GM21737 (cell line): ENCODE measurements around the gene RBMS3.
A peak's percentile ranks its signal among the peaks of the same experiment; 100 is the strongest.
"Not testable (repeated sequence)": the region's sequence is repeated elsewhere in the genome, so short reads cannot be mapped to it uniquely, and the experiment has no call there.

ENCODE experiments used
- ATAC-seq: cut with Tn5 transposase; IDR thresholded peaks from one replicate; pipeline ENCODE4 v1.9.1; 2021; ENCODE audit warnings: mild to moderate bottlenecking, moderate library complexity; ENCODE audit not compliant: unreplicated experiment

Gene RBMS3

DNA sequence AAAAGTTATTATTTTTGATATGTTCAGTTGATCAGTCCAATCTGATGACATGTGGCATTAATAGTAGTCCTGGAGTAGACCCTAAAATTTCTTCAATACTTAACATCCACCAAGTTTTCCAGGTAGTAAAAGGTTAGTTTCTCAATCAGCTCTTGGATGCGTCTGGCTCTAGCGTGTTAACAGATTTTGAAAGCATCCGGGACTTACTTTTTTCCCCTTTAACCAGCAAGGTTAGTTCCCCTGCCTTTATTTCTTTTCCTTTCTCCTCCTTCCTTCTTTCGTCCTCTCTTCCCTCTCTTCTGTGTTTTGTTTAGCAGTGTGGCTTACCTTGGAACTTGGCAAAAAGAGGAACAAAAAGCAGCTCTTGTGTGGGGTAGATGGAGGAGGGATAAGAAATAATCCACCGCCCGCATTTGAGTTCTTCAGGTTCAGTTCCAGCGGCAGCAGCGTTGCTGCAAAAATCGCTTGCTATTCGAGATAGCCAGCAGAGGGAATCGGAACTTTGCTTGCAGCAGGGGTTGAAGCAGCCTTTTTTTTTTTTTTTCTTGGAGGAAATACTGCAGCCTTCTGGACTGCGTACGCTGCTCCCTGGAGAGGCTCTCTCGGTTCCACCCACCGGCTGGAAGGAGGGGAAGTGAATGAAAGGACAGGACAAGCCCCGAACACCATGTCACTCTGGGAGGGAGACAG lies at the start of gene RBMS3:
RBMS3 (plus strand) TSS at position 668 of the 690 bp plus-strand sequence.
- ATAC-seq: peak; percentile 40

DNA sequence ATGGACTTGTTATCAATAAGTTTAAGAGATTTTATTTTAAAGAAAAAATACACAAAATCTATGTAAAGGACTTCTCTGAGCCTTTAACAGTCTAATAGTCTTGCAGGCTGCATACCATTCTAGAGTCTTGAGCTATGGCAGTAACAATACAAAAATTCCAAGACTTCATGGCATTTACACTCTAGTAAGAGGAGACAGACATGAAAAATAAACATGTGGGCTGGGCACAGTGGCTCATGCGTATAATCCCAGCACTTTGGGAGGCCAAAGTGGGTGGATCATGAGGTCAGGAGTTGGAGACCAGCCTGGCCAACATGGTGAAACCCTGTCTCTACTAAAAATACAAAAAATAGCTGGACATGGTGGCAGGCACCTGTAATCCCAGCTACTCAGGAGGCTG lies 47.7 kb upstream of the RBMS3 start:
- ATAC-seq: not testable (repeated sequence)

DNA sequence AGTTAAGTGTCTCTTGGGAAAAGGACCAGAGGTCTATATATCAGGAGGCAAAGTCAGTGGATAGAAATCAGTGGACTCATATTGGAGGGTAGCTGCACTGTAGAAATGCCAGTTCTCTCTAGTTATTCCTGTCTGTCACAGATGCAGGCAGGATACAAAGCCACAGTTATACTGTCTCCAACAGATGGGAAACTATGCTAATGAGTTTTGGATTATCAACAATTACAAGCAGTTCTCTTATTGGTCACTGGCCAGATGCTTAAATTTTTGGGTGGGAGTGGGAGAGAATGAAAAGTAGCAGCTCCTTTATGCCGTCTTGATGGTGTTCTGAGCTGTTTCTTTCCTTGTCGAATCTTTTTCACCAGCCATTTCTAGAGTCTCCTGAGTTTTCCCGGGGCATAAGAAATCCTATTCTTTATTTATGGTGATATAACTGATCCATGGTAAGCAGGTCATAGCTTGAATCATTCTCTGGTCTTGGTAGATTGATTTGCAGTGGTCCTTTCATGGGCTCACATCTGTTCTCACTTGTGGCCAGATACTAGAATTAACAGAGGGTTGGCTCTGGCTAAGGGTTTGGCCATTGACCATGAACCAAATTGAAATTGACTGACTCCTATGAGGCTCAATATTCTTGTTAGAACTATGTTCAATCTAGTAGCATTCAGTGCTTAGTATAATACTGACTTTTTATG lies 44.6 kb upstream of the RBMS3 start:
- ATAC-seq: no peak

DNA sequence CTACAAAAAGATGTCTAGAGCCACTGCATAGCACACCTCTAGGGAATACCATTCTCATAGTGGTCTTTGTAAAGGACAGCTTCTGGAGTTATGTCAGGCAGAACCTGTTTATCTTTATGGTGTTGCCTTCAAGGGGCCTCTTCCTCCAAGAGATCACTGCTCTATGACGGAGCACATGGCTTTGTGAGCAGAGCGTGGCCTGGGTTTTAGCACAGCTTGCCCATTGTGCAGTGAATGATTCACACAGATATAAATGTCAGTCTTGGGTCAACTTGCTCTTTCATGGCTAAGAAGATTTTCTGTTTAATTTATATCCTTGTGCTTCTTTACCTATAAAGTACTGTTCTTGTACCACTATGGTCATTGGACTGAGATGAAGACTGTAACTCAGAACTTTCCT lies 41.5 kb upstream of the RBMS3 start:
- ATAC-seq: no peak

DNA sequence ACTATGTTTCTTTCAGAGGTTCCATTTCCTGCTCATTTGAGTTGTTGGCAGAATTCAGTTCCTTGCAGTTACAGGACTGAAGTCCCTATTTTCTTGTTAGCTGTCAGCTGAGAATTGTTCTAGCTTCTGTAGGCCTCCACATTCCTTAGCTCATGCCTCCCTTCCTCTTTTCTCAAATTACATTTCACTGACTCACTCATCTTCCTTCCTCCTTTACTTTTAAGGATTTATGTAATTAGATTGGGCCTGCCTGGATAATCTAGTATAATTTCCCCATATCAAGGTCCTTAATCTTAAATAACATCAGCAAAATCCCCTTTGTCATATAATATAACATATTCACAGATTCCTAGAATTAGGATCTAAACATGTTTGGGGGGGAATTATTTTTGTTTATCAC lies 40.6 kb upstream of the RBMS3 start:
- ATAC-seq: no peak

DNA sequence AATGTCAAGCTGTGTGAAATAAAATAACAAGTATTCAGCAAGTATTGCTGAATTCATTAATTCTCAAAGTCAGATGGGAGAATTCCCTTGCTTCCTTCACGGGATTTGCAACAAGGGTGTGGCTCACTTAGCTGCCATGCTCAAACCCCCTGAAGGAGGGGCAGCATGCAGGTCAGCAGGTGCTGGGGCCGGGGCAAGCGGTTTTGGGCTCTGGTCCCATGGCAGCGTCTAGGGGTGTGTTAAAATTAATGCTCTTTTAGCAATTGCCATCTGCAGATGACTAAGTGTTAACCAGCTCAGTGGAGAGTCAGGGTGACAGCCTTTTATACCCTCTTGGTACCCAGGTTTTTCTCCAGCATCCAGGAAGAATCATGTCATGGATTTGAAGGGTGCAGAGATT lies 40.0 kb upstream of the RBMS3 start:
- ATAC-seq: no peak

DNA sequence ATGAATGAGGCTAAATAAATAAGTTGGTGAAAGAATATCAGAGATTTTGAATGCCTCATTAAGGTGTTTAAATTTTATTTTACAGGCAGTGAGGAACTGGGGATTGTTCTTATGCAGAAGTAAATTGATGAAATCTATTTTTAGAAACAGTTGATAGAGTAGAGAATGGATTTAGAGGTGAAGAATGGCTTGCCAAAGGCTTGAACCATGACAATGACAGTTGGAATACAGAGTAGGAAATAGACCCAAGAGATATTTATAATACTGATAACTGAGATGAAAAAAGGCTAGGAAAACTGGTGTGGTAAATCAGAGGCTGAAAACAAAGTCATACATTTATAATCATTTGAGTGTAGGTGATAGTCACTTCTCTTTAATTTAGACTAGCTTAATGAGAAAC lies 39.0 kb upstream of the RBMS3 start:
- ATAC-seq: no peak

DNA sequence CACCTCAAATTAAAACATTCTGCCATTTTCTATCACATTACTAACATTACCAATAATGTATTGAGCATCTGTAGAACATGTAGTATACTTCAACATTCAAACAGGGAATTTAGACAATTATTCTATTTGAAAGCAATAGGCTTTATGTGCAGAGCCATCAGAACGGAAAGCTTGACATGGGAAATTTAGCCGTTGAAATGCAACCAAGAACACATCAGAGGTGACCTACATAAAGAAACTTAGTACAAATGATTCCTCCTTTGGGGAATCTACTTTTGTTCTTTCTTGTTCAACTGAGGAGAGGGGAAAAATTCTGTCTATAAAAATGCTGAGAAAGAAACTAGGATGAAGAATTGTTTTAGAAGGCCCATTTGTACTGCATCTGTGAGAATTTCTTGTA lies 38.6 kb upstream of the RBMS3 start:
- no peak for ATAC-seq

DNA sequence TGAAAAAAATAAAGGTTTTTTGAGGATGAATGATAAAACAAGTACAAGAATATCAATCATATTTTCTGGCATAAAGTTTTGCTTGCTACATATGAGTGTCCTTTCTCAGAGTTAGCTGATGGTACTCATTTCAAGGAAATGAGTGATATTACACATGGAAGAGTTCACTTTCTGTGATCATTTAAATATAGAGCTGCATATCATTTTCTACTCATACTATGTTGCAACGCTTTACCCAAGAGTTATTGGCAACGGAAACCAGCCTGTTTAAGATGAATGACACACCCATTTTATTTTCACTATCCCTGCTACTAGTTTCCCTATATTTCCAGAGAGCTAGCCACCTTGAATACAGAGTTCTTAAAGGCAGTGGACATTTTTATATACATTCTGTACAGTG lies 35.4 kb upstream of the RBMS3 start:
- no peak for ATAC-seq

DNA sequence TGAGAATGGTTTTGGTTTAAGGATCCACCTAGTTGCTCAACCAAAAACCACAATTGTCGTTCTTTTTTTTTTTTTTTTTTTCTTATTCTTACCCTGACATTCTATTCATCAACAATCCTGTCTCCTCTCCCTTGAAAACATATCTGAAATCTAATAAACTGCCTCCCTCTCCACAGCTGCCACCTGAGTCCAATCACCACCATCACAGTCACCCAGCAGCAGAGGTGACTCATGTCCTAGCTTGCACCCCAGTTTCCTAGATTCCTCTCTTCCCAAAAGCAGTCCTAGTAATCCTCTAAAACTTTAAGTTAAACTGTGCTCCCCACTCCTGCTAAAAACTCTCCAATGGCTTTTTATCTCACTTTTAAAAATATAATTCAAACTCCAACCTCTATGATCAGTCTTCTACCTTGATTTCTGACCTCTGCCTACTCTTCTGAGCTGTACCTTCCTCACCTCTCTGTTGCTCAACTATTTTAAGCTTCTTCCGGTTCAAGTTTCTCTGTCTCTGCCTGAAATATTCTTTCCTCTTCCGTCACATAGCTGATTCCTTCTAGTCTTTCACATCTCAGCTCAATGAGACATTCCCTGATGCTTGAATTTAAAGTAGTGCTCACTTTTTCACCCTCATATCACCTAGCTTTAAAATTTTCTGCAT lies 33.7 kb upstream of the RBMS3 start:
- ATAC-seq: no peak

DNA sequence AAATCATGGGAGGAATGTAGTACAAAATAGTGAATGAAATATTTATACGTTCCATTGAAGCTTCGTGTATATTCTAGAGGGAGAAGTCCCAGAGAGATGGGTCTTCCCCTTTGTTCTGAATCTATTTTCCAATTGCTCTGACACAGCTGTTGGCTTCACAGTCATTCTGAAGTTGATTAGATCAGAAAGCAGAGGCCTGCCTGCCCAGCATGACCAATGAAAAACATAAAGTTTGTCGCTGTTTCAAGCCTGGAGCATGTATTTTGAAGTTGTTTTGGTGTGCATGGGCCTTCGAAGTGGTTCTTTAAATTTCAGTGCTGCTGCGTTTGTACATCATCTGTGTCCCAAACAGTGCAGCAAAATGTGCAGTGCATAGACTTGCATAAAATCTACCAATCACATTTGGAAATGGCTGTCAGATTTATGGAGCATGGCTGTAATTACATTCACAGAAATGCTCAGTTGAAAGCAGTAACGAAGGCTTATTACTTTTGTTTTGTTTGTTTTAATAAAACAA lies 31.0 kb upstream of the RBMS3 start:
- no peak for ATAC-seq

DNA sequence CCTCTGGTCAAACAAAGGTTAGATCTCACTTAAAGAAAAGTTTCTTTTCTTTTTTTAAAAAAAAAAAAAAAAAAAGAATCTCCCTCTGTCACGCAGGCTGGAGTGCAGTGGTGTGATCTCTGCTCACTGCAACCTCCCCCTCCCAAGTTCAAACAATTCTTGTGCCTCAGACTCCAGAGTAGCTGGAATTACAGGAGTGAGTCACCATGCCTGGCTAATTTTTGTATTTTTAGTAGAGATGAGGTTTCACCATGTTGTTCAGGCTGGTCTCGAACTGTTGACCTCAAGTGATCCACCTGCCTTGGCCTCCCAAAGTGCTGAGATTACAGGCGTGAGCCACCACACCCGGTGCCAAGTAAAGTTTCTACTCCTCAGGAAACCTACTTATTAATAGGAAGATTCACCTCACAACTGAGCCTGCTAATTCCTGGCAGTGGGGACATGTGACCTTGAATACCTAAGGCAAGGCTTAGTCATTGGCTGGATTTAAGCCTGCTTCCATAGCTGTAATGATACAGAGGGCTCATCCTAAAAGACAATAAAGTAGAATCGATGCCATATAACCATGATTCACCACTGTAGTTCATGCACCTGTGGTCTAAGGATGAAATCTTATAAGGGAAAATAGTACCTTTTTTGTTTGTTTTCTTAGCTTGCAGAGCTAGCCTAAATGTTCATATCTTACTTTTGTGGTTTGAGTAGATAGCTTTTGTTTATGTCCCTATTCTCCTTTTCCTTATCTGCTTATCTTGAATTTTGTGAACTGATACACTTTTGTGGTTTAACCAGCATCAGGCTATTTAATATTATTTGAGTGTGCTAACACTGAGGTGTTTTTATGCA lies 24.8 kb upstream of the RBMS3 start:
- ATAC-seq: no peak

DNA sequence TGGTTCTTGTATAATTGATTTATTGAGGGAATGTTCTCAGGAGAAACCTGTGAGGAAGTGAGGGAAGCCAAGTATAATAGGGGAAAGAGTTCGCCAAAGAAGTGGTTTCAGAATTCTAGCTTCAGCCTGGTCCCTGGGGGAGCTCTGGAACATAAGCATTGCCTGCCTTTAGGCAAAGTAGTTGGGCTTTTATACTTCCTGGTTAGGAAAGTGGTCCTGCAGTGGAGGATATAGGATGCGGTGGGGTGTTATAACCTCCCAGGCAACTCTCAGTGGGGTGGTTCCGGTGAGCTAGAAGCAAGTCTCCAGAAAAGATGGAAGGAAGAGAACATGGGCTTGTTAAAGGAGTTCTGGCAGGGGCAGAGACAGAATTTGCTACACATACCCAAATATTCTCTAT lies 22.7 kb upstream of the RBMS3 start:
- no peak for ATAC-seq

DNA sequence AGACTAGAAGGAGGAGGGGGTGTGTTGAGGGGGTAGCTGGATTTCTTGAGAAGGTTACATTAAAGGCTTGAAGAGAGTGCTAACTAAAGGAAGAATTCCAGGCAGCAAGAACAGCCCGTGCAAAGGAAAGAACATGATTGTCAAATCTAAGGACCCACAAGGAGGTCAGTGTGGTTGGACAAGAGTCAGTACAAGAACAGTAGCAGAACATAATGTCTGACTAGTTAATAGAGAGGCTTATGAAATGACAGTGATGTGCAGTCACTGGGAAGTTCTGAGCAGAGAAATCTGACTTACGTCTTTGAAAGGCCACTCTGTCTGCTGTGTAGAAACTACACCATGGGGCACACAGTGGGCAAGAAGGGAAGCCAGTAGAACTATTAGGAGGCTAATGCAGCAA lies 19.8 kb upstream of the RBMS3 start:
- ATAC-seq: no peak

DNA sequence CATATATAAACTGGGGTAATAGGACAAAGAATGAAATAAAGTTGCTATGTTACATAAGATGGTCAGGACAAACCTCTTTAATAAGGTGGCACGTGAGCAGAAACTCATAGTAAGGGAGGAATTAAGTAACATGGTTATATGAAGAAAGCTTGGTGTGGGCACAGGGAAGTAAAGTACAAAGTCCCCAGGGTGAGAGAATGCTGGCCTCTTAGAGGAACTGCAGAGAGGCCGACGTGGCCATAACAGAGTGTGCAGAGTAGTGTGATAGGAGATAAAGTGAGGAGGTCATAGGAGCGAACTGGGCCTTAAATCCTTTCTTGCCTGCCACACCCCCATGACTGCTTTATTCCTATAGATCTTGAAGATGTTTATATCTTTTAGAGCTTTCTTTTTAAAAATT lies 17.4 kb upstream of the RBMS3 start:
- no peak for ATAC-seq

DNA sequence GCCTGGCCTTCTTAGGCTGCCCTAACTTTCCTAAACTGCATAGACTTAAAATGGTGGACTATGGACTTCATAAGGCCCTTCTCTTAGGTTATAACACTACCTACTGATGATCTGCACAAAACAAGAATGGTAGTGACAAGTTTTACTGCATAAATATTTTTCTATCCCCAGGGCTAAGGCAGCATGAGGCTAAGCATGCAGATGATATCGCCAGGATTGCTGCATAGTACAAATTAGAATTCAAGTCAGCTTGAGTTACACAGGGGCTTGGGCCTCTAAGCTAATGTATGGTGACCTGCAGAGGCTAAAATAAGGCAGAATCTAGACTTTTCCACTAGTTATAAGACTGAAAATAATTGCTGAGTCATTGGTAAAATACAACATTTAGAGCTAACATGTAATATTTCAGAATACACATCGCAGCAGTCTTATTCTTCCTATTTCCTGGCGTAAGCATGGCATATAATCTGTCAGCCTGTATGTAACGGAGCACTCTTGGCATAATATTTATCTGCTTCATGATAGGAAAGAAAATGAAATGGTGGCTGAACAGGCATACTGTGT lies 15.3 kb upstream of the RBMS3 start:
- ATAC-seq: no peak

DNA sequence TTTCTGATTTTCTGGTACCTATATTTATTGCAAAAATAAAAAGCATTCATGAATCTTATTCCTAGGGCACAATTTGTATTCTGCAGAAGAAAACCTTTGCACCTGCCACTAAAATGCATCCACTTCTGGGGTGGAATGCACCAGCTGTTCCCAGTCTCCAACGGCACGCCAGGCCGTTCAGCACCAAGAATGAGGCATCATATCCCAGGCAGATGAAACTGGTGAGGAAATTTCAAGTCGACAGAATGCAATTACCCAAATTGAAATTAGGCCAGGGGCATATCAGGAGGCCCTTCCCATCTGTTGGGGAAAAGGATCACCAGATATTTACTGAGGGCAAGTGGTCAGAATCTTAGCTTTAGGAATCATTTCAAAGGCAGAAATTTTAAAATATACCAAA lies 13.6 kb upstream of the RBMS3 start:
- no peak for ATAC-seq

DNA sequence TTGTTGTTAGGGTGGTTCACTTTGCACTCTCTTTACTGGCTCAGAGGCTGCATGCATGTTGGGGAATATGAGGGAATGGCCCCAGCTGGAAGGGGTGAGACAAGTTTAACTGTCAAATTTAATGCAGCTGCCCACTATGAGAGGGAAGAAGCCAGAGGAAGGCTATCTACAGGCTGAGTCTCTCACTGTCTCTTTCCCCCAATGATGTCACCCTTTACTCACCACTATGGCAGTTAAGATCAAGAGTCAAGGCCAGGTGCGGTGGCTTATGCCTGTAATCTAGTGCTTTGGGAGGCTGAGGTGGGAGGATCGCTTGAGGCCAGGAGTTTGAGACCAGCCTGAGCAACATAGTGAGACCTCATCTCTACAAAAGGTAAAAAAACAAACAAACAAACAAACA lies 12.2 kb upstream of the RBMS3 start:
- ATAC-seq: no peak

DNA sequence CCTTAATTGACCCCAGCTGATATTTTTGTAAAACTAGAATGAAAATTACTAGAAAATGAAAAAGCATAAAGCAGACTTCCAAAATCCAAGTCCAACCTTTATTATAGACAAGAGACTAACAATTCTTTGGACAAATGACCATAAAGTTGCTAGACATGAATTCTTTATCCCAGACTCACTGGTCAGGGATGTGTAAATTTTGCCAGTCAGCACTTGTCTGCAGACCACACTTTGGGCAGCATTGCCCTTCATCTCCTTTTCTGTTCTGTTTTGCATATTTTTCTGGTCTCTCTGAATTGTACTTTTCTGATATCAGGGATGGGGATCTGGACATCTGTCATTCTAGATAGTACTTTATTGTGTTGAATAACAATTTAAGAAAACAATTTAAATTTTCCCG lies 10.1 kb upstream of the RBMS3 start:
- ATAC-seq: no peak

DNA sequence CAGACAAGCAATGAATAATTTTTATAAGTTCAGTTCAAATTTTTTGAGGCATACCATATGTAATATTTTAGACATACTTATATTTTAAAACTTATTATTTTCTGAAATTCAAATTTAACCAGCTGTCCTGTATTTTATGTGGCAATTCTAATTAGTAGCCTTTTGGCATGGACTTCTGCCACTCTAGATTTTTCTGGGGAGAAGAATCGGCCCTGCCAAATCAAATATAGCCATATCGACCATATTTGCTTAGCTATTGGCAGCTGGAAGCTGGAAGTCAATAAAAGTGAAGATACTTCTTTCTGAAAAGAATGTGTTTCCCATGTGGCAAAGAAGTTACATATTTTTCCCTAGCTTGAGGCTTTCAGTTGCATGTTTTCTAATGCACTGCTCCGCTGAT lies 9.4 kb upstream of the RBMS3 start:
- ATAC-seq: no peak

DNA sequence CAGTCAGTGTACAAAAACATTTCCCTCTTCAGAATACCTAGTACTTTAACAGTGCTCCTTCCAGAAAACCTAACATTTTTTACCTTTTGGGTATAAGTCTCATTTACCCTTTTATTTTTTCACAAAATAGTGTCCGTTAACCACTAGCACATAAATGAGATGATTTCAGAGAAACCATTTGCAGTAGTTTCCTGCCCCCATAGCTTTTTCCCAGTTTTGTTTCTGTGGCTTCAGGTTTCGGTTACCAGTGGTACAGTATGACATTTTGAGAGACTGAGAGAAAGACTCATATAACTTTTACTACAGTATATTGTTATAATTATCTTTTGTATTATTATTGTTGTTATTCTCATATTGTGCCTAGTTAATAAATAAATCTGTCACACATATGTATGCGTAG lies 6.2 kb upstream of the RBMS3 start:
- no peak for ATAC-seq
